ENCODE measurements around the gene MALRD1.

- TF ChIP-seq CTCF (IDR thresholded peaks at IDR 0.05) = no peak
- no peak for TF ChIP-seq POLR2A (IDR thresholded peaks at IDR 0.05)
Measured at GRCh38 chr10:19713800-19714525, 665.4 kb downstream of the MALRD1 start.
